Astrocyte (in vitro differentiated cells and primary cell): ENCODE results near the gene MLPH. TPM values are rescaled to one million over a fixed set of nuclear protein-coding genes. Genes with fewer than 3 reads are reported as not detected.

Source experiments
- DNase-seq: peaks from one replicate; pipeline ENCODE4 v3.0.0-alpha.2; 2010; ENCODE audit warnings: low read depth
- FAIRE-seq: peaks from 2 replicates; lab custom pipeline; 2011; peaks lifted over from hg19 to GRCh38; lab: Jason Lieb, UNC
- H2AFZ ChIP-seq: 2 replicates; pipeline ENCODE4 v1.6.0; 2012; ENCODE audit warnings: low read depth, low read length, inconsistent platforms
- H3K27ac ChIP-seq: 2 replicates; pipeline ENCODE4 v1.5.1; 2011; ENCODE audit warnings: low read depth, low read length, inconsistent platforms
- H3K27me3 ChIP-seq: 2 replicates; pipeline ENCODE4 v1.6.0; 2011; ENCODE audit warnings: low read length, inconsistent platforms; ENCODE audit not compliant: insufficient read depth
- H3K36me3 ChIP-seq: 2 replicates; pipeline ENCODE4 v1.5.1; 2011; ENCODE audit warnings: low read length, inconsistent platforms; ENCODE audit not compliant: insufficient read depth
- H3K4me1 ChIP-seq: 2 replicates; pipeline ENCODE4 v1.5.1; 2011; ENCODE audit warnings: low read length, inconsistent platforms; ENCODE audit not compliant: insufficient read depth
- H3K4me2 ChIP-seq: 2 replicates; pipeline ENCODE4 v1.6.0; 2012; ENCODE audit warnings: low read length, inconsistent platforms
- H3K4me3 ChIP-seq: 2 replicates; pipeline ENCODE4 v1.5.1; 2011; ENCODE audit warnings: low read depth, mild to moderate bottlenecking, low read length, inconsistent platforms; ENCODE audit not compliant: insufficient read depth
- H3K79me2 ChIP-seq: 2 replicates; pipeline ENCODE4 v1.6.0; 2012; ENCODE audit warnings: mild to moderate bottlenecking, low read length, inconsistent platforms; ENCODE audit not compliant: insufficient read depth
- H3K9ac ChIP-seq: 2 replicates; pipeline ENCODE4 v1.6.0; 2012; ENCODE audit warnings: mild to moderate bottlenecking, low read length, inconsistent platforms
- H3K9me3 ChIP-seq: 2 replicates; pipeline ENCODE4 v1.5.1; 2012; ENCODE audit warnings: low read depth, mild to moderate bottlenecking, low read length, inconsistent platforms; ENCODE audit not compliant: insufficient read depth
- H4K20me1 ChIP-seq: 2 replicates; pipeline ENCODE4 v1.6.0; 2012; ENCODE audit warnings: low read length, inconsistent platforms; ENCODE audit not compliant: insufficient read depth
- H3K27ac Mint-ChIP-seq: one replicate; pipeline ENCODE4 v1.8.0; 2021; ENCODE audit warnings: mild to moderate bottlenecking, mixed read lengths; ENCODE audit not compliant: unreplicated experiment
- H3K27me3 Mint-ChIP-seq: one replicate; pipeline ENCODE4 v1.8.0; 2021; ENCODE audit warnings: low read depth, mixed read lengths; ENCODE audit not compliant: unreplicated experiment
- H3K36me3 Mint-ChIP-seq: one replicate; pipeline ENCODE4 v1.8.0; 2021; ENCODE audit warnings: low read depth, mixed read lengths; ENCODE audit not compliant: unreplicated experiment
- H3K4me1 Mint-ChIP-seq: one replicate; pipeline ENCODE4 v1.8.0; 2021; ENCODE audit warnings: low read depth, mixed read lengths; ENCODE audit not compliant: unreplicated experiment
- H3K4me3 Mint-ChIP-seq: one replicate; pipeline ENCODE4 v1.8.0; 2021; ENCODE audit warnings: mild to moderate bottlenecking, moderate library complexity, mixed read lengths; ENCODE audit not compliant: unreplicated experiment
- H3K9me3 Mint-ChIP-seq: one replicate; pipeline ENCODE4 v1.8.0; 2021; ENCODE audit warnings: mild to moderate bottlenecking, mixed read lengths; ENCODE audit not compliant: unreplicated experiment
- CTCF ChIP-seq: IDR thresholded peaks from 2 replicates; pipeline ENCODE4 v1.5.1; 2011; ENCODE audit warnings: low read depth, mild to moderate bottlenecking, inconsistent platforms, low read length, moderate library complexity; ENCODE audit not compliant: insufficient read depth
- EZH2 ChIP-seq: IDR thresholded peaks from 2 replicates; pipeline ENCODE4 v1.6.1; 2012; ENCODE audit warnings: mild to moderate bottlenecking, low read length, inconsistent platforms; ENCODE audit not compliant: insufficient read depth
- total RNA-seq: library from RNA; stranded (reverse); gene quantifications from 2 replicates; pipeline ENCODE4 v1.2.1, GENCODE V29; 2021

The MLPH gene
- total RNA-seq, 1 donor from 2014 or later, result 14.2 TPM

GRCh38 chr2:237486334-237486818 is 675 bp upstream of the MLPH start:
- Mint-ChIP-seq H3K27me3 (peaks cover 14% of the 10 kb centered on the region), H3K9me3 (peaks cover 4% of the 10 kb centered on the region), H3K4me1 (peaks cover 17% of the 10 kb centered on the region), H3K36me3 (peaks cover 5% of the 10 kb centered on the region), H3K4me3 (peak overlapping the region; percentile 87), H3K27ac (peak overlapping the region; percentile 66)
- peak overlapping the region; percentile 82 for H3K4me3 ChIP-seq
- no peak for DNase-seq
- H3K27ac ChIP-seq, result peak overlapping the region; percentile 94
- peaks cover 72% of the 10 kb centered on the region for H3K79me2 ChIP-seq
- H3K4me1 ChIP-seq, result peaks cover 44% of the 10 kb centered on the region
- H4K20me1 ChIP-seq, result no peaks in the 10 kb centered on the region
- FAIRE-seq, result no peak
- H3K36me3 ChIP-seq, result peaks cover under 1% of the 10 kb centered on the region
- peaks cover 7% of the 10 kb centered on the region for H3K9me3 ChIP-seq
- peak overlapping the region; percentile 70 for H2AFZ ChIP-seq
- peak overlapping the region; percentile 93 for H3K9ac ChIP-seq
- peak overlapping the region; percentile 97 for H3K4me2 ChIP-seq
- TF ChIP-seq CTCF (no peak), EZH2 (no peak)
- no peaks in the 10 kb centered on the region for H3K27me3 ChIP-seq

GRCh38 chr2:237487496-237487895 is 445 bp downstream of the MLPH start:
- TF ChIP-seq CTCF (no peak), EZH2 (no peak)
- no peak for FAIRE-seq
- peak overlapping the region; percentile 82 for H3K4me3 ChIP-seq
- peaks cover 17% of the 10 kb centered on the region for H3K4me1 Mint-ChIP-seq
- H3K9me3 Mint-ChIP-seq, result peaks cover 9% of the 10 kb centered on the region
- H2AFZ ChIP-seq, result peak overlapping the region; percentile 54
- peak overlapping the region; percentile 97 for H3K4me2 ChIP-seq
- no peaks in the 10 kb centered on the region for H4K20me1 ChIP-seq
- H3K36me3 ChIP-seq, result peaks cover 10% of the 10 kb centered on the region
- H3K27ac Mint-ChIP-seq, result no peak overlapping the region
- no peaks in the 10 kb centered on the region for H3K27me3 ChIP-seq
- peaks cover 5% of the 10 kb centered on the region for H3K27me3 Mint-ChIP-seq
- H3K36me3 Mint-ChIP-seq, result peaks cover 14% of the 10 kb centered on the region
- peaks cover 13% of the 10 kb centered on the region for H3K9me3 ChIP-seq
- peaks cover 83% of the 10 kb centered on the region for H3K79me2 ChIP-seq
- peaks cover 44% of the 10 kb centered on the region for H3K4me1 ChIP-seq
- no peak for DNase-seq
- peak overlapping the region; percentile 94 for H3K27ac ChIP-seq
- H3K9ac ChIP-seq, result peak overlapping the region; percentile 93
- H3K4me3 Mint-ChIP-seq, result peak overlapping the region; percentile 70

GRCh38 chr2:237488295-237488694 is 1.2 kb downstream of the MLPH start:
- Histone ChIP-seq H3K27me3 (no peaks in the 10 kb centered on the region), H3K9me3 (peaks cover 13% of the 10 kb centered on the region), H3K4me2 (peak overlapping the region; percentile 97), H4K20me1 (no peaks in the 10 kb centered on the region), H3K79me2 (peaks cover 91% of the 10 kb centered on the region), H2AFZ (no peak overlapping the region), H3K9ac (peak overlapping the region; percentile 93), H3K4me1 (peaks cover 39% of the 10 kb centered on the region), H3K4me3 (peak overlapping the region; percentile 82), H3K36me3 (peaks cover 17% of the 10 kb centered on the region), H3K27ac (peak overlapping the region; percentile 94)
- peaks cover 22% of the 10 kb centered on the region for H3K36me3 Mint-ChIP-seq
- no peak for TF ChIP-seq EZH2
- TF ChIP-seq CTCF, result no peak
- H3K9me3 Mint-ChIP-seq, result peaks cover 11% of the 10 kb centered on the region
- peaks cover 5% of the 10 kb centered on the region for H3K27me3 Mint-ChIP-seq
- peak overlapping the region; percentile 70 for H3K4me3 Mint-ChIP-seq
- DNase-seq (no peak), FAIRE-seq (no peak)
- H3K4me1 Mint-ChIP-seq, result peaks cover 17% of the 10 kb centered on the region
- H3K27ac Mint-ChIP-seq, result no peak overlapping the region
